Cardiac fibroblast (primary cell): Measurements from ENCODE around the gene RHCG.
A peak's percentile ranks its signal among the peaks of the same experiment; 100 is the strongest.
"Not testable (repeated sequence)": the region's sequence is repeated elsewhere in the genome, so short reads cannot be mapped to it uniquely, and the experiment has no call there.

Experiments used
- DNase-seq, 2 donors: peaks; one replicate each; pipeline versions ENCODE4 v3.0.0 to v3.0.0-alpha.2; 2010; ENCODE audit warnings: low read depth in 2 of 2
- H3K4me3 ChIP-seq, 2 donors: replicated peaks in 1 of 2; 1 replicate in 1 of 2; 2 replicates in 1 of 2; pipeline ENCODE4 v1.5.1; 2011; ENCODE audit warnings: low read depth in 2 of 2, low read length in 2 of 2, mild to moderate bottlenecking in 2 of 2, moderate library complexity in 1 of 2
- TF ChIP-seq, protein P1 (sequence below): IDR thresholded peaks from one replicate; pipeline ENCODE4 v1.5.1; 2011; ENCODE audit warnings: low read depth, mild to moderate bottlenecking, low read length, inconsistent platforms

Gene RHCG

DNA sequence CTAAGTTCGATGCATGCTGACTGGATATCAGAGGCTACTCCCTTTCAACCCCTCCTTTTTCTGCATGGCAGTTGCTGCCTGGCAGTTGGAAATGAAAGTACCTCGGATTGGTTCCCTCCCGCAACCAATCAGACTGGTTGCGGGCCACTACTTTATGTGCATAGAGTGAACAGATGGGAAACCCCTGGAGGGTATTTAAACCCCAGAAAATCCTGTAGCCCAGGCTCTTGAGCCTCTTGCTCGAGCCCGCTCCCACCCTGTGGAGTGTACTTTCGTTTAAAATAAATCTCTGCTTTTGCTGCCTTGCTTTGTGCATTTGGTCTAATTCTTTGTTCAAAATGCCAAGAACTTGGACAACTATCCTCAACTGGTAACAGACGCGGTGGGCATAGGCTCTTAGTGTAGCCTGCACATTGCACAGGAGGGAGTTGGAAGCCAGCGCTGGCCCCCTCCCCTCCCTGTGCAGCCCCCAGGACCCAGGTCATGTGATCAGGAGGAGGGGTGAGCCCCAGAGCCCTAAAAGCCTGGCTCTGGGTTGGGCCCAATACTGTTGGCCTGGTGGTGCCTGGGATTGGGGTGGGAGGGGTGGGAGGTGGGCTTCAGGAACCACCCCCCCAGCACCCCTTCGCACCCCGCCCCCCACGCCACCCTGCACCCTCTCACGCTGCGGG is 26.8 kb downstream of the RHCG start:
- TF ChIP-seq, protein P1, sequence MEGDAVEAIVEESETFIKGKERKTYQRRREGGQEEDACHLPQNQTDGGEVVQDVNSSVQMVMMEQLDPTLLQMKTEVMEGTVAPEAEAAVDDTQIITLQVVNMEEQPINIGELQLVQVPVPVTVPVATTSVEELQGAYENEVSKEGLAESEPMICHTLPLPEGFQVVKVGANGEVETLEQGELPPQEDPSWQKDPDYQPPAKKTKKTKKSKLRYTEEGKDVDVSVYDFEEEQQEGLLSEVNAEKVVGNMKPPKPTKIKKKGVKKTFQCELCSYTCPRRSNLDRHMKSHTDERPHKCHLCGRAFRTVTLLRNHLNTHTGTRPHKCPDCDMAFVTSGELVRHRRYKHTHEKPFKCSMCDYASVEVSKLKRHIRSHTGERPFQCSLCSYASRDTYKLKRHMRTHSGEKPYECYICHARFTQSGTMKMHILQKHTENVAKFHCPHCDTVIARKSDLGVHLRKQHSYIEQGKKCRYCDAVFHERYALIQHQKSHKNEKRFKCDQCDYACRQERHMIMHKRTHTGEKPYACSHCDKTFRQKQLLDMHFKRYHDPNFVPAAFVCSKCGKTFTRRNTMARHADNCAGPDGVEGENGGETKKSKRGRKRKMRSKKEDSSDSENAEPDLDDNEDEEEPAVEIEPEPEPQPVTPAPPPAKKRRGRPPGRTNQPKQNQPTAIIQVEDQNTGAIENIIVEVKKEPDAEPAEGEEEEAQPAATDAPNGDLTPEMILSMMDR, result no peak
- DNase-seq, result no peak
- no peak overlapping the region for H3K4me3 ChIP-seq

DNA sequence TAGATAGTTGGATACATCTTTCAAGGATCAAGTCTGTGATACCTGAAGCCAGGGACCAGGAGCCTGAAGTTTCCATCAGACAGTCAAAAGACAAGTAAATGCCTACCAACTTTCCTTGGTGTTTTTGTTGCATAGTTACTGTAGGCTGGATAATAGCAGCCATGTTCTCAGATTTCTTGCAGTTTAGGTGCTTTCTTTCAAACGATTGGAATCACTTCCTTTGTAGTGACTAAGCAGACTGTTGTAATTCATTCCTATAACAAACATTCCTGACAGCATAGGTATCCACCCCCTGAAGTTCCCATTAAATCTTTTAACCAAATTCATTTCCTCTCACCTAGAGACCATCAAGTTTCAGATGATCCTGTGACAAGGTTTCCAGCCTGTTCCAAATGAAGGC is 27.6 kb downstream of the RHCG start:
- H3K4me3 ChIP-seq, result not testable (repeated sequence)

DNA sequence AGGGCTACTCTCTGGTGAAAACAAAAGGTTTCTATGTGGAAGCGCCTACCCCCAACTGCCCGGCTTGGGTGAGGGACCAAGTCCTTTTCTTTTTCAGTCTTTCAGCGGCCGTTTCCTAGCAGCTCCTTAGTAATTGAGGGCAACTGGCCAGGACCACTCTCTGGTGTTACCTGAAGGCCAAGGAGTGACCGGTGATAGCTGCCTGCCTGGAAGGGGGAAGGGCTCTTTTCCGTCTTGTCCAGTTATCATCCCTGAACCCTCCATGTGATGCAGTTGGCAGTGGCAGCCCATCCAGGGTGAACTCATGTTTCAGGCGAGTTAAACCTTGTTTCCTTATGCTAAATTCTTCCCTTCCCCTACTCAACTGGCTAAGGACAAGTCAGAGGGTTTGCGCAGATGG is 33.3 kb downstream of the RHCG start:
- TF ChIP-seq, protein P1, result no peak
- H3K4me3 ChIP-seq, result no peak overlapping the region

More for the DNA sequence above, 27.6 kb downstream of the RHCG start:
- DNase-seq, result peak in 1 of 2 donors; percentile 44

DNA sequence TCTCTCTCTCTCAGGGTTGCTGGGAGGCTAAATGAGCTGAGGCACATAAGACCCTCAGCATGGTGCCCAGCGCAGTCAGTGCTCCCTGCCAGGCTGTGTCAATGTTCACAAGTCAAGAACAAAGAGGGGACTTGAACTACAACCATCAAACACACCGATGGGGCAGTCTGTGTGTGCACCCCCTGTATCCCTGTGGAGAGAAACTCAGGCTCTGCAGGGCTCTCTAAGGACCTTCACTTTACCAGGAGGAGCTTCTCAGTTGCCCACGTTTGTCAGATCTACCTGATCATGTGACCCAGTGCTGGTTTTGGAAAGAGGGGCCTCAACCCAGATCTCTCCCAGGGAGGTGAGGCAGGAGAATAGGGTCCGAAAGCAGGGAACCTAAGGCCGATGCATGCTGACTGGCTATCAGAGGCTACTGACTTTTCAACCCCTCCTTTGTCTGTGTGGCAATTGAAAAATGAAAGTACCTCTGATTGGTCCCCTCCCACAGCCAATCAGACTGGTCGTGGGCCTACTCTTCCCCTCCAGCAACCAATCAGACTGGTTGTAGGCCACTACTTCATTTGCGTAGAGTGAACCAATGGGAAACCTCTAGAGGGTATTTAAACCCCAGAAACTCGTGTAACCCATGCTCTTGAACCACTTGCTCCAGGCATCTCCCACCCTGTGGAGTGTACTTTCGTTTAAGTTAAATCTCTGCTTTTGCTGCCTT is 34.0 kb downstream of the RHCG start:
- no peak overlapping the region for H3K4me3 ChIP-seq
- DNase-seq, result peak; percentile 19 to 38
- TF ChIP-seq, protein P1, result no peak

More for the DNA sequence above, 33.3 kb downstream of the RHCG start:
- DNase-seq, result no peak

DNA sequence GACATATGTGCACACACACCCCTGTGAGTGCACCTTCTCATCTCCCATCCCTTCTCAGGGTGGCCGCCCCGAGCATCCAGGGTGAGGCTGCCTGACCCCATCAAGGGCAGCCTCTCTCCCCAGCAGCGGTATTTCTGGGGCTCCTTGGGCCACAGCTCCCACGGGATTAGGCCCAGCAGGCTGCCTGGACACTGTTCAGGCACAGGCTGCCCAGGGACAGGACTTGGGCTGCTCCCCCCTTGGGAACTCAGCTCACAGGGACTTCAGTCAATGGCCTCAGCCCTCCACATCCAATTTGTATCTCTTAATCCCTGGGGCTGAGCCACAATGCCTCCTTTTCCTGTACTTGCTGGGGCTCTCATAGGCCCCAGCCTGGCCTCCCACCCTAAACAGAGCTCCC is 35.0 kb downstream of the RHCG start:
- TF ChIP-seq, protein P1, result no peak
- H3K4me3 ChIP-seq, result no peak overlapping the region
- DNase-seq, result no peak

DNA sequence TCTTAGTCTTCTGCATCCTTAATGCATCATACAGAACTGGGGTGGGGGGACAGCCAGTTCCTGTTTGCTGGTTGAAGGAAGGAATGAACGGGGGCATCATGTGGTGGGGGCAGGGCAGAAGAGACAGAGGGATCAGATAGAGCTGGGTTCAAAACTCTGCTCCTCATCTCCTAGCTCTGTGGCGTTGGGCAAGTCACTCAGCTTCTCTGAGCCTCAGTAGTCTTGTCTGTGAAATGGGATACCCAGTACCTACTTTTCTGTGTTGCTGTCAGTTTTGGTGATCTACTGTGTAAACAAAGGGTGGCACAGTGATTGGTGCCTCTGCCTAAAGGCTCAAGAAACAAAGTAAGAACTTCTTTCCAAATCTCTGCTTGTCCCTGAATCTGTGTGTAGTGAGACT is 36.3 kb downstream of the RHCG start:
- H3K4me3 ChIP-seq, result no peak overlapping the region
- no peak for DNase-seq
- TF ChIP-seq, protein P1, result no peak

DNA sequence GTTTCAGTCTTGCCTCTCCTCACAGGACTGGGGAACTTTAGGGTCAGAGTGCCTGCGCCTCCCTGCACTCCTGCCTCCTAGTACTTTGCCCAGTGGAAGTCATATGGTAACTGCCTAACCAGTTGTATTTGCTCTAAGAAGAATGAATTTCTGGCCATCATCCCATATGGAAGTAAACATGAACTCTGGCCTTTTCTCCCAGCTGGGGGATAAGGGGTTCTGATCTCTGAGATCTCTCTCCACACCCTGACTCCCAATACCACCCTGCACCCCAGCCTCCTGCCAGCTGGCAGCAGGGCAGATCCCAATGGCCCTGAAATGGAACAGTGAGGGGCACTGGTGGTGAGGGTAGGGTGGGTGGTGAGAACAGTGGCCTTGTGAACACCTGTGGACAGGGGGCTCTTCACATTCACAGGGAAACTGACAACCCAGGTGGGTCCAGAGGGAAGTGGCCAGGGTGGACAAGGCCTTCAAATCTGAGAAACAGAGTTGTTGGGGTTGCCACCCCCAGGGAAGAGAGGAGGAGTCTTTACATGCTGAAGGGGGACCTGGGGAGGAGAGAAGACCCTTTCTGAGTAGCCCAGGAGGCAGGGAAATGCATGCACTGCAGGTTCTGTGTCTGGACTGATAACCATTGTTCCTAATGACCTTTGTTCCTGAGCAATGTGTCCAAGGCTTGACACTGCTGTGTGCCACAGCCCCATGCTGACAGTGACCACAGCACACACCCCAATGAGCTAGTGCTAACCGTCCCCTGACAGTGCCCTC is 36.9 kb downstream of the RHCG start:
- TF ChIP-seq, protein P1, result no peak
- no peak for DNase-seq
- H3K4me3 ChIP-seq, result no peak overlapping the region
